PC-3 (cell line): Measurements from ENCODE around the gene CCDC82. TPM values are rescaled to one million over a fixed set of nuclear protein-coding genes. Genes with fewer than 3 reads are reported as not detected.

ENCODE experiments used
- ATAC-seq: fragments of 200-7000 bp; cut with Tn5 transposase; 2 replicates; pipeline ENCODE4 v1.9.1; 2020; ENCODE audit warnings: mild to moderate bottlenecking, moderate library complexity
- BruUV-seq: library from RNA; stranded (reverse); fragments of 400-500 nt; replicated peaks from 2 replicates; lab custom pipeline; 2021; lab: Mats Ljungman, UMichigan
- CTCF ChIA-PET: fragments of 300-600 bp; sonication (Branson Sonifier 250); formaldehyde crosslinking; loops from one replicate; lab custom pipeline; 2022; ENCODE audit warnings: antibody characterized with exemption; lab: Charles Lee
- POLR2A ChIA-PET: fragments of 300-600 bp; sonication (Branson Sonifier 250); formaldehyde crosslinking; loops from one replicate; lab custom pipeline; 2022; ENCODE audit warnings: antibody characterized with exemption; ENCODE audit not compliant: unreplicated experiment; lab: Charles Lee
- DNase-seq: peaks from one replicate; pipeline ENCODE4 v3.0.0-alpha.2; 2015
- H2AFZ ChIP-seq: fragments of 300-600 bp; sonication (generic); 2 replicates; pipeline ENCODE4 v1.6.0; 2016; ENCODE audit warnings: antibody characterized with exemption, low read length
- H3F3A ChIP-seq: fragments of 300-600 bp; sonication (generic); one replicate; pipeline ENCODE4 v1.6.0; 2017; ENCODE audit warnings: antibody characterized with exemption, low read length, control low read depth, mild to moderate bottlenecking; ENCODE audit not compliant: unreplicated experiment
- H3K27ac ChIP-seq: fragments of 300-600 bp; sonication (generic); 2 replicates; pipeline ENCODE4 v1.5.1; 2016; ENCODE audit warnings: mild to moderate bottlenecking, low read length
- H3K27me3 ChIP-seq: fragments of 300-600 bp; sonication (generic); 2 replicates; pipeline ENCODE4 v1.6.1; 2016; ENCODE audit warnings: low read length, mixed read lengths
- H3K36me3 ChIP-seq: fragments of 300-600 bp; sonication (generic); 2 replicates; pipeline ENCODE4 v1.6.1; 2016; ENCODE audit warnings: low read depth, mixed run types, low read length, mixed read lengths
- H3K4me1 ChIP-seq: fragments of 300-600 bp; sonication (generic); 2 replicates; pipeline ENCODE4 v1.5.1; 2016; ENCODE audit warnings: low read length; ENCODE audit not compliant: insufficient read depth
- H3K4me2 ChIP-seq: fragments of 300-600 bp; sonication (generic); 2 replicates; pipeline ENCODE4 v1.6.0; 2016; ENCODE audit warnings: low read length
- H3K4me3 ChIP-seq: fragments of 300-600 bp; sonication (generic); 2 replicates; pipeline ENCODE4 v1.5.1; 2016; ENCODE audit warnings: mild to moderate bottlenecking, low read length, mixed read lengths
- H3K79me2 ChIP-seq: fragments of 300-600 bp; sonication (generic); 2 replicates; pipeline ENCODE4 v1.6.1; 2017; ENCODE audit warnings: low read length, mixed read lengths
- H3K9ac ChIP-seq: fragments of 300-600 bp; sonication (generic); 2 replicates; pipeline ENCODE4 v1.6.0; 2016; ENCODE audit warnings: mild to moderate bottlenecking, low read length
- H3K9me2 ChIP-seq: fragments of 300-600 bp; sonication (generic); replicated peaks from 2 replicates; pipeline ENCODE4 v1.6.1; 2016; ENCODE audit warnings: mixed run types, low read length, mixed read lengths
- H3K9me3 ChIP-seq: fragments of 300-600 bp; sonication (generic); 2 replicates; pipeline ENCODE4 v1.6.1; 2016; ENCODE audit warnings: low read length, mixed read lengths
- H4K20me1 ChIP-seq: fragments of 300-600 bp; sonication (generic); 2 replicates; pipeline ENCODE4 v1.6.1; 2016; ENCODE audit warnings: low read length, mixed read lengths
- CTCF ChIP-seq: fragments of 300-600 bp; sonication (generic); conservative IDR thresholded peaks from 2 replicates; pipeline ENCODE4 v1.5.1; 2017; ENCODE audit warnings: antibody characterized with exemption, low read depth, mild to moderate bottlenecking, low read length
- EZH2 ChIP-seq: fragments of 300-600 bp; sonication (generic); IDR thresholded peaks from one replicate; pipeline ENCODE4 v1.6.1; 2017; ENCODE audit warnings: antibody characterized with exemption, mild to moderate bottlenecking, low read length; ENCODE audit not compliant: unreplicated experiment
- EZH2phosphoT487 ChIP-seq: fragments of 300-600 bp; sonication (generic); IDR thresholded peaks from 2 replicates; pipeline ENCODE4 v1.6.1; 2018; ENCODE audit warnings: mild to moderate bottlenecking, antibody characterized with exemption, low read length, borderline replicate concordance
- intact Hi-C: fragments of 100-400 bp; cut with micrococcal nuclease; formaldehyde crosslinking; loops from 2 replicates; pipeline ENCODE4 v1.9.0; 2023
- total RNA-seq: library from RNA; depleted of rRNA; stranded (reverse); fragments of >200 nt; gene quantifications from 2 replicates; pipeline ENCODE4 v1.2.3, GENCODE V29; 2014

The CCDC82 gene
- total RNA-seq, 1 experiment from 2014 or later, result 13.5 TPM

- no peak for ATAC-seq
- H3K4me3 ChIP-seq, result peak overlapping the region; percentile 22; the same call in 1 of the 2 replicates
- peaks cover 55% of the 10 kb centered on the region for H3K79me2 ChIP-seq
Observed at GRCh38 chr11:96391698-96392307, 2.1 kb upstream of the CCDC82 start.

GRCh38 chr11:96390488-96390792, 728 bp upstream of the CCDC82 start:
- no peak for TF ChIP-seq CTCF
- TF ChIP-seq EZH2phosphoT487, result no peak
- TF ChIP-seq EZH2, result no peak
- H3K27me3 ChIP-seq, result no peaks in the 10 kb centered on the region
- H3F3A ChIP-seq, result peaks cover 3% of the 10 kb centered on the region
- no peaks in the 10 kb centered on the region for H3K36me3 ChIP-seq
- ATAC-seq, result peak; percentile 1
- peak overlapping the region; percentile 89 for H3K4me3 ChIP-seq
- DNase-seq, result no peak
- peaks cover 45% of the 10 kb centered on the region for H3K4me1 ChIP-seq
- ChIA-PET POLR2A (interaction anchor here (0.6 to 1.1 kb wide), 4 partner anchors 47 to 603 kb away, joined by 3 to 31 read pairs (median 8); partner anchors contain the start of gene MAML2), CTCF (interaction anchor here (0.6 to 1.6 kb wide), 3 partner anchors 49 to 555 kb away, joined by 5 to 11 read pairs (median 7); no protein-coding TSS in a partner anchor)
- no peaks in the 10 kb centered on the region for H4K20me1 ChIP-seq
- H2AFZ ChIP-seq, result peak overlapping the region; percentile 90
- no peaks in the 10 kb centered on the region for H3K9me3 ChIP-seq
- H3K4me2 ChIP-seq, result peak overlapping the region; percentile 92
- no peaks in the 10 kb centered on the region for H3K9me2 ChIP-seq
- peak overlapping the region; percentile 56 for H3K27ac ChIP-seq
- intact Hi-C loops, result loop anchor here (5.0 kb wide), 1 partner anchor 413 kb away; no protein-coding TSS in a partner anchor
- BruUV-seq, result TSS peak; percentile 75
- peak overlapping the region; percentile 86 for H3K9ac ChIP-seq
- H3K79me2 ChIP-seq, result peaks cover 61% of the 10 kb centered on the region

More at GRCh38 chr11:96391698-96392307, 2.1 kb upstream of the CCDC82 start:
- ChIA-PET CTCF (no interaction called here), POLR2A (no interaction called here)
- intact Hi-C loops, result loop anchor here (2.0 to 5.0 kb wide), 3 partner anchors 337 to 467 kb away; partner anchors contain the start of gene MTMR2
- H3F3A ChIP-seq, result peaks cover 3% of the 10 kb centered on the region
- no peak for TF ChIP-seq EZH2phosphoT487
- TF ChIP-seq CTCF, result peak; percentile 67
- no peak for TF ChIP-seq EZH2
- H3K9me2 ChIP-seq, result no peaks in the 10 kb centered on the region
- no peak overlapping the region for H3K27ac ChIP-seq
- no peaks in the 10 kb centered on the region for H3K36me3 ChIP-seq
- no TSS peak for BruUV-seq
- H3K27me3 ChIP-seq, result no peaks in the 10 kb centered on the region
- peaks cover 44% of the 10 kb centered on the region for H3K4me1 ChIP-seq
- no peaks in the 10 kb centered on the region for H3K9me3 ChIP-seq
- no peaks in the 10 kb centered on the region for H4K20me1 ChIP-seq
- peak; percentile 62 for DNase-seq
- peak overlapping the region; percentile 92 for H3K4me2 ChIP-seq
- H3K9ac ChIP-seq, result peak overlapping the region; percentile 3; the same call in 1 of the 2 replicates
- H2AFZ ChIP-seq, result no peak overlapping the region
